HG03521 (cell line): ENCODE measurements around the gene NTNG1.

ENCODE experiments used
- ATAC-seq: cut with Tn5 transposase; IDR thresholded peaks from one replicate; pipeline ENCODE4 v1.9.1; 2021; ENCODE audit warnings: mild to moderate bottlenecking, moderate library complexity; ENCODE audit not compliant: unreplicated experiment

Gene NTNG1

GRCh38 chr1:107323784-107324183 lies 182.9 kb downstream of the NTNG1 start:
- no peak for ATAC-seq

- ATAC-seq = no peak
Measured at GRCh38 chr1:107326824-107327445, 186.1 kb downstream of the NTNG1 start.

- no peak for ATAC-seq
Measured at GRCh38 chr1:107327446-107327845, 186.6 kb downstream of the NTNG1 start.

GRCh38 chr1:107328087-107328486 lies 187.2 kb downstream of the NTNG1 start:
- no peak for ATAC-seq

- no peak for ATAC-seq
Measured at GRCh38 chr1:107339775-107340174, 198.9 kb downstream of the NTNG1 start.

GRCh38 chr1:107342316-107342715 lies 201.5 kb downstream of the NTNG1 start:
- no peak for ATAC-seq

GRCh38 chr1:107342768-107343167 lies 201.9 kb downstream of the NTNG1 start:
- ATAC-seq = no peak

- no peak for ATAC-seq
Measured at GRCh38 chr1:107343601-107344000, 202.8 kb downstream of the NTNG1 start.

GRCh38 chr1:107344268-107344760 lies 203.5 kb downstream of the NTNG1 start:
- no peak for ATAC-seq

- ATAC-seq = no peak
Measured at GRCh38 chr1:107344836-107345235, 204.0 kb downstream of the NTNG1 start.

- no peak for ATAC-seq
Measured at GRCh38 chr1:107352850-107353249, 212.0 kb downstream of the NTNG1 start.

GRCh38 chr1:107357376-107357775 lies 216.5 kb downstream of the NTNG1 start:
- ATAC-seq = no peak

- ATAC-seq = no peak
Measured at GRCh38 chr1:107358619-107359327, 217.9 kb downstream of the NTNG1 start.

- ATAC-seq = no peak
Measured at GRCh38 chr1:107359472-107360241, 218.8 kb downstream of the NTNG1 start.

- ATAC-seq = no peak
Measured at GRCh38 chr1:107362468-107363140, 221.8 kb downstream of the NTNG1 start.

GRCh38 chr1:107363154-107363553 lies 222.3 kb downstream of the NTNG1 start:
- ATAC-seq = no peak

GRCh38 chr1:107365527-107366240 lies 224.8 kb downstream of the NTNG1 start:
- no peak for ATAC-seq

GRCh38 chr1:107378426-107378825 lies 237.6 kb downstream of the NTNG1 start:
- no peak for ATAC-seq

GRCh38 chr1:107378866-107379265 lies 238.0 kb downstream of the NTNG1 start:
- ATAC-seq = no peak

GRCh38 chr1:107379826-107380225 lies 239.0 kb downstream of the NTNG1 start:
- no peak for ATAC-seq
